COLO829 (cell line): Measurements from ENCODE around the gene SLC66A3.

Experiments
- DNase-seq: peaks from one replicate; pipeline ENCODE4 v3.0.0; 2012; ENCODE audit warnings: low spot score

SLC66A3 gene

GRCh38 chr2:11214770-11215169 is 59.5 kb downstream of the SLC66A3 start:
- DNase-seq, result no peak

- no peak for DNase-seq
Measured at GRCh38 chr2:11215407-11215806, 60.1 kb downstream of the SLC66A3 start.

GRCh38 chr2:11220445-11220844 is 65.2 kb downstream of the SLC66A3 start:
- no peak for DNase-seq

GRCh38 chr2:11222845-11223244 is 67.6 kb downstream of the SLC66A3 start:
- DNase-seq, result no peak

GRCh38 chr2:11224887-11225286 is 69.6 kb downstream of the SLC66A3 start:
- DNase-seq, result no peak

- DNase-seq, result peak; percentile 46
Measured at GRCh38 chr2:11227595-11227994, 72.3 kb downstream of the SLC66A3 start.
